H1 (cell line): ENCODE results near the gene TBC1D22A. TPM values are rescaled to one million over a fixed set of nuclear protein-coding genes. Genes with fewer than 3 reads are reported as not detected.

Source experiments
- CTCF ChIA-PET: fragments of 300-600 bp; sonication (Branson Sonifier 250); formaldehyde crosslinking; loops from one replicate; lab custom pipeline; 2021; ENCODE audit not compliant: partially characterized antibody; lab: Charles Lee
- POLR2A ChIA-PET: fragments of 300-600 bp; sonication (Branson Sonifier 250); formaldehyde crosslinking; loops from one replicate; lab custom pipeline; 2021; ENCODE audit warnings: inconsistent platforms; ENCODE audit not compliant: partially characterized antibody; lab: Charles Lee
- DNase-seq, 2 experiments: peaks; one replicate each; pipeline versions ENCODE4 v3.0.0 to v3.0.0-alpha.2; 2010 to 2022; ENCODE audit warnings: low spot score in 2 of 2, low read depth in 1 of 2, mixed read lengths in 1 of 2
- FAIRE-seq: peaks from 2 replicates; lab custom pipeline; 2011; peaks lifted over from hg19 to GRCh38; lab: Jason Lieb, UNC
- H2AFZ ChIP-seq: 2 replicates; pipeline ENCODE4 v1.8.1; 2012; ENCODE audit warnings: low read length, inconsistent platforms
- H2AK5ac ChIP-seq: 2 replicates; pipeline ENCODE4 v1.6.1; 2013; ENCODE audit warnings: low read depth, low read length
- H2BK120ac ChIP-seq: replicated peaks from 2 replicates; pipeline ENCODE3; 2013; ENCODE audit warnings: low read depth, low read length, inconsistent platforms
- H2BK12ac ChIP-seq: 2 replicates; pipeline ENCODE4 v1.6.1; 2013; ENCODE audit warnings: low read depth, low read length
- H2BK15ac ChIP-seq: 2 replicates; pipeline ENCODE4 v1.6.1; 2013; ENCODE audit warnings: low read length
- H2BK20ac ChIP-seq: 2 replicates; pipeline ENCODE4 v1.6.1; 2013; ENCODE audit warnings: low read length
- H2BK5ac ChIP-seq: 2 replicates; pipeline ENCODE4 v1.6.1; 2013; ENCODE audit warnings: low read depth, low read length
- H3K14ac ChIP-seq: 2 replicates; pipeline ENCODE4 v1.6.1; 2013; ENCODE audit warnings: inconsistent platforms; ENCODE audit not compliant: insufficient read length
- H3K18ac ChIP-seq: 2 replicates; pipeline ENCODE4 v1.6.1; 2013; ENCODE audit warnings: low read length; ENCODE audit errors: extremely low read depth
- H3K23ac ChIP-seq: 2 replicates; pipeline ENCODE4 v1.6.1; 2013; ENCODE audit warnings: inconsistent platforms; ENCODE audit not compliant: insufficient read length
- H3K23me2 ChIP-seq: 2 replicates; pipeline ENCODE4 v1.6.1; 2013; ENCODE audit warnings: low read depth, low read length
- H3K27ac ChIP-seq: 2 replicates; pipeline ENCODE4 v1.6.1; 2011; ENCODE audit warnings: low read depth, low read length, inconsistent platforms
- H3K27me3 ChIP-seq, 4 experiments: replicated peaks in 1 of 4; 1 replicate in 1 of 4; 2 replicates in 3 of 4; pipeline versions ENCODE4 v1.6.1 to v1.8.1; 2011 to 2013; ENCODE audit warnings: low read length in 3 of 4, mild to moderate bottlenecking in 3 of 4, inconsistent platforms in 2 of 4, mixed read lengths in 2 of 4, moderate library complexity in 1 of 4; ENCODE audit not compliant: control insufficient read depth in 3 of 4, insufficient read depth in 3 of 4; ENCODE audit errors: extremely low read depth in 1 of 4
- H3K36me3 ChIP-seq, 4 experiments: 2 replicates each; pipeline versions ENCODE4 v1.6.1 to v1.8.1; 2011 to 2013; ENCODE audit warnings: mild to moderate bottlenecking in 4 of 4, low read length in 3 of 4, moderate library complexity in 2 of 4, control low read depth in 1 of 4, inconsistent platforms in 1 of 4; ENCODE audit not compliant: insufficient read depth in 4 of 4, control insufficient read depth in 2 of 4
- H3K4ac ChIP-seq: replicated peaks from 2 replicates; pipeline ENCODE3; 2013; ENCODE audit warnings: low read length, low read depth, mixed read lengths, inconsistent platforms; ENCODE audit not compliant: insufficient read length
- H3K4me1 ChIP-seq, 4 experiments: replicated peaks in 1 of 4; 1 replicate in 1 of 4; 2 replicates in 3 of 4; pipeline versions ENCODE4 v1.6.1 to v1.8.1; 2011 to 2013; ENCODE audit warnings: low read length in 3 of 4, inconsistent platforms in 2 of 4, mixed read lengths in 1 of 4; ENCODE audit not compliant: insufficient read depth in 4 of 4, control insufficient read depth in 3 of 4
- H3K4me2 ChIP-seq, 2 experiments: 2 replicates each; pipeline versions ENCODE4 v1.6.1 to v1.8.1; 2011 to 2013; ENCODE audit warnings: low read depth in 2 of 2, low read length in 2 of 2, control low read depth in 1 of 2, inconsistent platforms in 1 of 2, mild to moderate bottlenecking in 1 of 2; ENCODE audit not compliant: insufficient read depth in 1 of 2
- H3K4me3 ChIP-seq, 4 experiments: fragments of 200-600, 300-600 bp in 1 of 4; sonication (generic), shearing (Covaris generic), sonication (Bioruptor Twin) in 1 of 4; 2 replicates each; pipeline versions ENCODE4 v1.5.1 to v1.8.1; 2011 to 2016; ENCODE audit warnings: low read length in 4 of 4, low read depth in 3 of 4, control low read depth in 2 of 4, inconsistent platforms in 2 of 4, mild to moderate bottlenecking in 2 of 4, mixed read lengths in 1 of 4, moderate library complexity in 1 of 4; ENCODE audit not compliant: insufficient read depth in 2 of 4; ENCODE audit errors: extremely low read depth in 1 of 4
- H3K56ac ChIP-seq: replicated peaks from 2 replicates; pipeline ENCODE3; 2013; ENCODE audit warnings: low read depth, mild to moderate bottlenecking, mixed read lengths, low read length, inconsistent platforms; ENCODE audit not compliant: insufficient read length
- H3K79me1 ChIP-seq: 2 replicates; pipeline ENCODE4 v1.6.1; 2013; ENCODE audit warnings: low read depth, low read length, control low read depth
- H3K79me2 ChIP-seq, 2 experiments: 2 replicates each; pipeline versions ENCODE4 v1.6.1 to v1.8.1; 2012 to 2013; ENCODE audit warnings: low read length in 2 of 2, mild to moderate bottlenecking in 2 of 2, inconsistent platforms in 1 of 2; ENCODE audit not compliant: insufficient read depth in 2 of 2, control insufficient read depth in 1 of 2
- H3K9ac ChIP-seq, 4 experiments: replicated peaks in 1 of 4; 1 replicate in 1 of 4; 2 replicates in 3 of 4; pipeline versions ENCODE4 v1.6.1 to v1.8.1; 2011 to 2013; ENCODE audit warnings: low read depth in 3 of 4, low read length in 3 of 4, control low read depth in 2 of 4, mild to moderate bottlenecking in 2 of 4, moderate library complexity in 2 of 4, inconsistent platforms in 1 of 4; ENCODE audit errors: extremely low read depth in 1 of 4
- H3K9me3 ChIP-seq, 2 experiments: 2 replicates each; pipeline versions ENCODE4 v1.6.1 to v1.8.1; 2012 to 2013; ENCODE audit warnings: mild to moderate bottlenecking in 2 of 2, moderate library complexity in 2 of 2, control low read depth in 1 of 2, inconsistent platforms in 1 of 2, low read depth in 1 of 2, low read length in 1 of 2, mixed read lengths in 1 of 2; ENCODE audit not compliant: insufficient read depth in 2 of 2
- H4K20me1 ChIP-seq, 2 experiments: replicated peaks in 1 of 2; 2 replicates each; pipeline versions ENCODE3 to v1.8.1; 2011 to 2013; ENCODE audit warnings: inconsistent platforms in 2 of 2, low read length in 2 of 2, mild to moderate bottlenecking in 1 of 2; ENCODE audit not compliant: insufficient read depth in 2 of 2, control insufficient read depth in 1 of 2
- H4K5ac ChIP-seq: 2 replicates; pipeline ENCODE4 v1.6.1; 2013; ENCODE audit warnings: low read length, low read depth, mixed read lengths, inconsistent platforms; ENCODE audit not compliant: insufficient read length
- H4K8ac ChIP-seq: 2 replicates; pipeline ENCODE4 v1.8.0; 2013; ENCODE audit warnings: mild to moderate bottlenecking, moderate library complexity, low read length, inconsistent platforms; ENCODE audit not compliant: insufficient read depth; ENCODE audit errors: extremely low read depth
- H4K91ac ChIP-seq: replicated peaks from 2 replicates; pipeline ENCODE3; 2013; ENCODE audit warnings: low read length, mixed read lengths, inconsistent platforms; ENCODE audit not compliant: insufficient read length
- CHD1 ChIP-seq: IDR thresholded peaks from 2 replicates; pipeline ENCODE4 v1.6.1; 2012; ENCODE audit warnings: low read depth, low read length, improper control_type of control experiment
- FOSL1 ChIP-seq: IDR thresholded peaks from 2 replicates; pipeline ENCODE4 v1.6.1; 2011; ENCODE audit warnings: mild to moderate bottlenecking, low read depth, low read length, moderate library complexity; ENCODE audit not compliant: insufficient read depth
- GABPA ChIP-seq: IDR thresholded peaks from 2 replicates; pipeline ENCODE4 v1.6.1; 2011; ENCODE audit warnings: mild to moderate bottlenecking, low read length, moderate library complexity, borderline replicate concordance; ENCODE audit not compliant: insufficient read depth
- MAX ChIP-seq: IDR thresholded peaks from 2 replicates; pipeline ENCODE4 v1.6.1; 2012; ENCODE audit warnings: inconsistent platforms
- PHF8 ChIP-seq: fragments of 200-600 bp; sonication (generic); conservative IDR thresholded peaks from 2 replicates; pipeline ENCODE4 v1.7.1; 2012; ENCODE audit warnings: low read depth, mild to moderate bottlenecking, inconsistent platforms, low read length, moderate library complexity
- POLR2A ChIP-seq, 2 experiments: IDR thresholded peaks; 1 replicate in 1 of 2; 2 replicates in 1 of 2; pipeline ENCODE4 v1.6.1; 2011; ENCODE audit warnings: low read depth in 2 of 2, low read length in 2 of 2, mild to moderate bottlenecking in 2 of 2; ENCODE audit errors: control extremely low read depth in 1 of 2
- RAD21 ChIP-seq, 2 experiments: IDR thresholded peaks in 1 of 2; conservative IDR thresholded peaks in 1 of 2; 2 replicates each; pipeline ENCODE4 v1.6.1; 2011; ENCODE audit warnings: low read depth in 2 of 2, low read length in 2 of 2, improper control_type of control experiment in 1 of 2, inconsistent platforms in 1 of 2, mild to moderate bottlenecking in 1 of 2, moderate library complexity in 1 of 2
- SIRT6 ChIP-seq: IDR thresholded peaks from one replicate; pipeline ENCODE4 v1.7.1; 2012; ENCODE audit warnings: low read length, inconsistent platforms
- SP4 ChIP-seq: IDR thresholded peaks from 2 replicates; pipeline ENCODE4 v1.6.1; 2012; ENCODE audit warnings: low read length, inconsistent platforms
- TBP ChIP-seq: IDR thresholded peaks from 2 replicates; pipeline ENCODE4 v1.6.1; 2011; ENCODE audit warnings: low read depth, low read length, improper control_type of control experiment
- WGBS, 2 experiments: shearing (Covaris generic) in 1 of 2; methylation state at CpG; one replicate each; pipeline versions ENCODE4 v1.1.6 to v1.1.7; 2013 to 2015; ENCODE audit warnings: low lambda C conversion rate in 2 of 2, mixed read lengths in 2 of 2, inconsistent platforms in 1 of 2, low coverage in 1 of 2, missing lambda C conversion rate in 1 of 2; ENCODE audit not compliant: insufficient replicate concordance in 2 of 2, insufficient coverage in 1 of 2, insufficient read length in 1 of 2; ENCODE audit errors: extremely low coverage in 1 of 2, missing lambda C conversion rate in 1 of 2; 5-methylcytosine and 5-hydroxymethylcytosine counted together
- polyA plus RNA-seq, 7 experiments: library from polyadenylated mRNA; depleted of rRNA in 3 of 7; stranded (reverse) in 5 of 7; unstranded in 2 of 7; fragments of >200 nt in 5 of 7; fragments of 200-250 nt in 2 of 7; gene quantifications; 1 replicate in 5 of 7; 2 replicates in 1 of 7; 4 replicates in 1 of 7; pipeline versions ENCODE4 v1.2.1 to v1.2.3, GENCODE V29; 2011 to 2013; ENCODE audit warnings: missing spikeins in 2 of 7, mixed read lengths in 2 of 7
- total RNA-seq: library from RNA; stranded (reverse); fragmentation: NEBNext Ultra II Directional; extraction: Animal tissue kit (Norgen Biotek cat#: 25700); gene quantifications from 2 replicates; pipeline ENCODE4 v1.2.1, GENCODE V29; 2021

Gene TBC1D22A
- total and polyA plus RNA-seq, 2 of the 8 experiments (the other 6 are each of a cell fraction or from before 2014, with no cell fraction given) = 11.9 to 18.4 TPM

GRCh38 chr22:46776876-46777608, 14.6 kb downstream of the TBC1D22A start:
- no peaks in the 10 kb centered on the region for H3K36me3 ChIP-seq
- H3K4ac ChIP-seq = no peak overlapping the region
- POLR2A ChIA-PET = interaction anchor here (1.5 kb wide), 1 partner anchor 14 kb away, joined by 5 read pairs; the partner anchor contains the start of gene TBC1D22A
- no peak overlapping the region for H2AK5ac ChIP-seq
- TF ChIP-seq RAD21 (IDR thresholded peaks at IDR 0.05 in 1 of 2, conservative IDR thresholded peaks at IDR 0.05 in 1 of 2; ENCODE audit: low read depth in 2 of 2, low read length in 2 of 2) (no peak), SP4 (no peak), SIRT6 (no peak), PHF8 (no peak), POLR2A (IDR thresholded peaks at IDR 0.05; ENCODE audit: control extremely low read depth in 1 of 2, low read depth in 2 of 2, low read length in 2 of 2) (no peak), TBP (no peak), GABPA (no peak), CHD1 (no peak), FOSL1 (no peak), MAX (no peak)
- TF ChIP-seq, all 59 proteins: peak for 0
- no peaks in the 10 kb centered on the region for H3K9me3 ChIP-seq
- peak overlapping the region; percentile 45 for H4K8ac ChIP-seq
- H3K79me1 ChIP-seq = peaks cover 18% of the 10 kb centered on the region
- 93% methylated on average over 18 of the region's 18 CpGs; no CpG with 5 or more reads in 1 of the 2 experiments for WGBS, 2 experiments
- H4K91ac ChIP-seq = no peak overlapping the region
- H2BK20ac ChIP-seq = no peak overlapping the region
- no peak overlapping the region for H3K56ac ChIP-seq
- FAIRE-seq (no peak), DNase-seq (no peak)
- H3K79me2 ChIP-seq = peaks cover 0 to 64% of the 10 kb centered on the region in 2 experiments; a peak in 2 of 4 replicates
- H3K9ac ChIP-seq = no peak overlapping the region; a peak in 1 of 7 replicates
- H3K27me3 ChIP-seq = no peaks in the 10 kb centered on the region; a peak in 1 of 7 replicates
- H2BK12ac ChIP-seq = no peak overlapping the region
- H3K23me2 ChIP-seq = no peaks in the 10 kb centered on the region
- no peak overlapping the region for H3K27ac ChIP-seq
- H2BK15ac ChIP-seq = no peak overlapping the region
- H3K14ac ChIP-seq = no peak overlapping the region
- no peak overlapping the region for H3K4me3 ChIP-seq
- no peak overlapping the region for H4K5ac ChIP-seq
- no peak overlapping the region; the same call in 1 of the 2 replicates for H2BK5ac ChIP-seq
- no peak overlapping the region for H2AFZ ChIP-seq
- H3K4me2 ChIP-seq = no peak overlapping the region
- peaks cover 3 to 10% of the 10 kb centered on the region in 2 experiments for H4K20me1 ChIP-seq
- H3K18ac ChIP-seq = no peak overlapping the region
- peaks cover 0 to 13% (median 7%) of the 10 kb centered on the region in 4 experiments; a peak in 6 of 7 replicates for H3K4me1 ChIP-seq
- H3K23ac ChIP-seq = no peak overlapping the region
- no peak overlapping the region for H2BK120ac ChIP-seq
- CTCF ChIA-PET = no interaction called here
